GM21576 (cell line): ENCODE data around the gene CRADD.
A peak's percentile ranks its signal among the peaks of the same experiment; 100 is the strongest.

Source experiments
- ATAC-seq: cut with Tn5 transposase; IDR thresholded peaks from one replicate; pipeline ENCODE4 v1.9.1; 2021; ENCODE audit warnings: mild to moderate bottlenecking, moderate library complexity; ENCODE audit not compliant: unreplicated experiment

Gene CRADD

GRCh38 chr12:93836620-93837260 lies 159.6 kb downstream of the CRADD start:
- no peak for ATAC-seq

- no peak for ATAC-seq
Observed at GRCh38 chr12:93838193-93838592, 161.0 kb downstream of the CRADD start.

- no peak for ATAC-seq
Observed at GRCh38 chr12:93839064-93839463, 161.9 kb downstream of the CRADD start.

- ATAC-seq = no peak
Observed at GRCh38 chr12:93841671-93842070, 164.5 kb downstream of the CRADD start.

- ATAC-seq = no peak
Observed at GRCh38 chr12:93844164-93844784, 167.1 kb downstream of the CRADD start.

- no peak for ATAC-seq
Observed at GRCh38 chr12:93846936-93847516, 169.9 kb downstream of the CRADD start.

DNA sequence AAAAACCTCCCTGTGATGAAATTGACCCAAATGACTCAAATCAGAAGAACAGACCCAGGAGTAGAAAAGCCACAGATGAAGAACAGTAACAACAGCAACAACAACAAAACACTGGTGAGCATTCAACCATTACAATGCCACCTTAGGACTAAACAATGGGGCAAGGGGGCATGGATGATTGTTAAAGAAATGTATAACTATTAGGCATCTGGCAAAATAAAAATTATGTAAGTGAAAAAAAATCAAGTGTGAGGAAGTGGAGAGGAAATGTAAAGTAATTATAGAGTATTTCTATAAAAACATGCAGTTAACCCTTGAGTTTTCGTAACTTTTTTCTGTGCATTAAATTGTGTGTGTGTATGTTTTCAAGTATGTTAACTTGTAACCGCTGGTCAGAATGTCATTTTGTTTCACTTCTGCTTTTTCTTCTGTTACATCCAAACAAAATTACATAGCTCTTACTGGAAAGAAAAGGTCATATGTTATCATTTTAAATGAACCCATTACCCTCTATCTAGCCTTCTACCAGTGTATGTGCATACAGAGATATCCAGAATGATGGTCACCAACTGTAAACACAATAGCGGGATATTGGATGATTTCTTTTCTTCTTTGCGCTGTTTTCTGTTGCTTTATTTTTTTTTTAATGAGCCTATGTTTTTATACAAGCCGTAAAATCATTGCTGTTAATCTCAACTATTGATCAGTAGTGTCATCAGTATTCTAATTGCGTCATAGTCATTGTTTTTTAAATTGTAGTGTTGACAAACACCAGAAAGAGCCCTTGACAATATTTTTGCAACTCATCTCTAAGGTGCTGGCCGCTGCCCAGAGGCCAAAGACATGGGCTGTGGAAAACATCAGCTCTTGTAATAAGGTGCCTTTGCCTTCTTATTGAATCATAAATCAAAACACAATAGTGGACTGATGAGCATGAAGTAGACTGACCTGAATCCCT lies 170.6 kb downstream of the CRADD start:
- peak; percentile 81 for ATAC-seq

- ATAC-seq = no peak
Observed at GRCh38 chr12:93848523-93849101, 171.4 kb downstream of the CRADD start.

- no peak for ATAC-seq
Observed at GRCh38 chr12:93849946-93850345, 172.8 kb downstream of the CRADD start.

DNA sequence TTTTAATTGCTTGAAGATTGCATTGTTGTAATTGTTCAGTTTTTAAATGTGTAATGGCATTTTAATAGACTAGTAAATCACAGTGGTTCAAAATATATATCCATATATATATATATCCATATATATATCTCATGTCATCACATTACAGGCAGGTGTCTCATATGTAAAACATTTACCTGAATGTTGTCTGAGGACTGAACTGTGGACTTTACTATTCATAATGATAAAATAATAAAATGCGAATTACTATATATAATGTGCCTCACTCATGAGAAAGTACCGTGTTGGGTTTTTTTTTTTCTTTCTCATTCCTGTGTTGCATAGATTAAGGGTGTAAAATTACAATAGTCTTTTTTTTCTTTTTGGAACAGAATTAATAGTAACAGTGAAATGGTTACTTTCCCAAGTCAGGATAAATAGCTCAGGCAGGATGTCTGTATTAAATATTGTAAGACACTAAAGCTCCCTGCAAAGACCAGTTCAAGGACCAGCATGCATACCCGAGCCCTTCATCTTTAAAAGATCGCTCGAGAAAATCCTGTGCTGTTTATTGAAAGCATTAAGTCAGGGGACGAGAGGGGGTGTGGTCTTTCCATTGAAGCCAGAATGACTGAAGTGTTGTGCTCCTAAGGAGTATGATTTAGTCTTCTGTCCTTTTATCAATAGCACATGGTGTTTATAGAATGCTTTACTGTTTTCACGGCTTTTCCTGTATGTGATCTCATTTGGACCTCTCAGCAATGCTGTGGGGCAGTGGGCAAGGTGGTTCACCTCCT lies 173.5 kb downstream of the CRADD start:
- ATAC-seq = no peak

DNA sequence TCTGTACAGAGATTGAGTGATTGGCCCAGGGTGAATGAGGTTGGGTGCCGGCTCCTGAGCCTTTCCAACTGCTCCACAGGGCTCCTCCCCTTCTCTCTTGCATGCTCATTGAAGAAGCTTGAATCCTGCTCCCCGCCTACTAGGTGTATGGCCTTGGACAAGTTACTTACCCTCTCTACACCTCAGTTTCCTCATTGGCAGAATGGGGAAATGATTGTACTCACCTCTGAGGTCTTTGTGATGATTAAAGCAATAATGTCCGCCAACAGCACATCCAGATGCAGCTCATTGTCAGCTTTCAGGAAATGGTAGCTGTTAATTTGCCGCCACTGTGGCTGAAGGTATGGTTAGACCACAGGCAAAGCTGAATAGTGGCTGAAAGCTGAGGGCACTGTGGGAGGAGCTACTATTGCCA lies 174.1 kb downstream of the CRADD start:
- ATAC-seq = no peak

DNA sequence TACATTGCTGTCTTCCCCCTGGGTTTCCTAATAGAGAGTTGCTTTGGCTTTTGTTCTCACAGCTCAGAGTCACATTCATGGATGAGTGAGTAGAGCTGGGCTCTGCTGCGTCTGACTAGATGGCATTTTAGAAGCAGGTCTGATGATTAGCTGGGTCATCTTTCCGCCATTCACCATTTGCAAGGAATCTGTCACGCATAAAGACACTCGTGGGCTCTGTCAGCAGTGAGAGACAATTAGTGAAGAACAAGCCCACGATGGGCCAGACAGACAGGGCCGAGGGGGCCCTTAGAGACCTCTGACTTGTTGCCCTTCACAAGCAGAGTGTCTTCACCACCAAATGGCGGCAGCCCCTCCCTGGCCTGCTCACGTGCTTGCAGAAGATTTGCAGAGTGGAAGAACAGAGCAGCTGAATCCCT lies 175.0 kb downstream of the CRADD start:
- ATAC-seq = no peak

DNA sequence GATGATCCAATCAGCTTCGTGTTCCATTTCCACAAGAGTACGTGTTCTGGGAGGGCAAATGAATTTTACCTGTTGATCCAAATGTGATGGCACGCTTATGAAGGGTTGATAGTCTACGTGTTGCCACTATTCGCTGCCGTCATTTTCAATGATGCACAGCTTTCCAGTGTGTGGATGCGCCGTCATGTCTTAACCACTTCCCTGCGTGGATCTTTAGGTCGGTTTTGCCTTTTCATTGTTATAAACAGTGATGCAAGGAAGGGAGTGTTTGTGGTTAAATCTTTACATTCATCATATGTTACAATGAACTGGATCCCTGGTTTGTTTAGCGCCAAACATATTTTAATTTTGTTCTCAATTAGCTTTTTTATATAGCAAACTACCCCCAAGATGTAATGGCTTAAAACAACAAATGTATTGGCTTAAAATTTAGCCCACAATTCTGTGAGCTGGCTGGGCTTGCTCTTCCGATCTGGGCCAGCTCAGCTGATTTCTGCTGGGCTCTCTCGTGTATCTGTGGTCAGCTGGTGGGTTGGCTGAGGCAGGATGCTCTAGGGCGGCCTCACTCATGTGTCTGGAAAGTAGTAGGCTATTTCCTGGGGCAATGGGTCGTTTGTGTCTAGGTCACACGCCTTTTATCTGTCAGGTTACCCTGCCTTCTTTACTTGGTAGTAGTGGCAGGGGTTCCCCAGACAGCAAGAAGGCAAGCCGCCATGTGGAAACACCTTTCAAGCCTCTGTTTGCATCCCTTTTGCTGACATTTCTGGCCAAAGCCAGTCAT lies 176.7 kb downstream of the CRADD start:
- no peak for ATAC-seq

GRCh38 chr12:93855261-93855660 lies 178.1 kb downstream of the CRADD start:
- ATAC-seq = no peak

GRCh38 chr12:93856611-93857010 lies 179.4 kb downstream of the CRADD start:
- no peak for ATAC-seq

DNA sequence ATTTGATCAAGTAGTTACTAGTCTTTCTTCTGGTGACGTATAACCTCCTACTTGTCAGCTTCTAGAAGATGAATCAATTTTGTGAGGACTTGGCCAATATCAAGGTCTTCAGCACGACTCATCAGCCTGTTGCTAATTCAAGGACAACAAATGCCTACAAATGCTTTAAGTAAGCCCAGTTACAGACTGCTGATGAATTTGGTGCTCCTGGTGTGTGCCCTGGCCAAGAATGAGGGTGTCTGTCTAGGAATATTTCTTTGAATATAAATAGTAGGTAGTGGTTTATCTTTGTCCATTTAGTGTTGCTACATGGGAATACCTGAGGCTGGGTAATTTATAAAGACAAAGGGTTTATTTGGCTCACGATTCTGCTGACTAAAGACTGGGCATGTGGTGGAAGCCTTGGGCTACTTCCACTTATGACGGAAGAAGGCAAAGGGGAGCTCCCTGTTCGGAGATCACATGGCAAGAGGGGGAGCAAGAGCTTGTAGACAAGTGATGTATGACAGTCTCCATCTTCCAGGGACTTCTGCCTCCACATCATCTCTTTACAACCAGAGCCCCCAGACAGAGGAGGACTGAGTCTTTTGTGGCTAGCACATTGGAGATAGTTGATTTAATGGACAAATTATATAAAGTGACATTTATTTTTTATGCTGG lies 180.2 kb downstream of the CRADD start:
- ATAC-seq = no peak

DNA sequence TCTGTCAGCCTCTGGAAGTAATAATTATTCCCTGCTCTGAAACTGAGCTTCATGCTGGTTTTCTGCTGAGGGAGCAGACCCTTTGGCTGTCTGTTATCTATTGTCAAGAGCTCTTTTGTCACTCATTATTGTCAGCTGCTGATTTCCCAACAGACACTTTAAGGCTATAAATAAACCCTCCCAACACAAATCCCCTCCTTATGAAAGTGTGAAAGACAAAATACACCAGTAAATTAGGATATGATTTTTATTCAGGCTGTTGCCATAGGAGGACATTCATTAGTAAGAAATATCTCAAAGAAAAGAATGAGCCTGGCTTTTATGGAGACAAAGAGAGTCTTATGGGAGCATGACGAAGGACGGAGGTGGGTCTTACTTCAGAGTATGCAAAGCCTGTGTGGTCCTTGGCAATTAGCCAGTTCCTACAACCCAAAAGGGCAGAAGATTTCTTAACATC lies 180.8 kb downstream of the CRADD start:
- no peak for ATAC-seq

- no peak for ATAC-seq
Observed at GRCh38 chr12:93860668-93861373, 183.6 kb downstream of the CRADD start.
